ENCODE data around the gene CACUL1. TPM values are rescaled to one million over a fixed set of nuclear protein-coding genes. Genes with fewer than 3 reads are reported as not detected.
"Not testable (repeated sequence)": the region's sequence is repeated elsewhere in the genome, so short reads cannot be mapped to it uniquely, and the experiment has no call there.

The CACUL1 gene
- total RNA-seq, 1 donor from 2014 or later: 32.1 TPM

- peaks cover 13% of the 10 kb centered on the region for H3K27me3 Mint-ChIP-seq (ENCODE audit: low read depth)
- H3K27ac Mint-ChIP-seq (ENCODE audit: unreplicated experiment): no peak overlapping the region
- peaks cover 25% of the 10 kb centered on the region for H3K9me3 Mint-ChIP-seq (ENCODE audit: low read depth)
- H3K36me3 Mint-ChIP-seq (ENCODE audit: low read depth): peaks cover 13% of the 10 kb centered on the region
- no peak for TF ChIP-seq CTCF (IDR thresholded peaks at IDR 0.05)
- no peak overlapping the region for H3K4me3 Mint-ChIP-seq (ENCODE audit: unreplicated experiment)
- H3K4me1 Mint-ChIP-seq (ENCODE audit: low read depth): peaks cover 3% of the 10 kb centered on the region
- DNase-seq (ENCODE audit: low spot score): no peak
These were observed 90.4 kb downstream of the CACUL1 start for GRCh38 chr10:118664321-118664720.

- H3K27me3 Mint-ChIP-seq (ENCODE audit: low read depth): peaks cover 16% of the 10 kb centered on the region
- no peak overlapping the region for H3K4me3 Mint-ChIP-seq (ENCODE audit: unreplicated experiment)
- TF ChIP-seq CTCF (IDR thresholded peaks at IDR 0.05): no peak
- H3K4me1 Mint-ChIP-seq (ENCODE audit: low read depth): no peaks in the 10 kb centered on the region
- H3K9me3 Mint-ChIP-seq (ENCODE audit: low read depth): peaks cover 26% of the 10 kb centered on the region
- peaks cover 13% of the 10 kb centered on the region for H3K36me3 Mint-ChIP-seq (ENCODE audit: low read depth)
- no peak for DNase-seq (ENCODE audit: low spot score)
- no peak overlapping the region for H3K27ac Mint-ChIP-seq (ENCODE audit: unreplicated experiment)
These were observed 91.6 kb downstream of the CACUL1 start for GRCh38 chr10:118663176-118663575.

- Mint-ChIP-seq H3K4me3 (ENCODE audit: unreplicated experiment) (no peak overlapping the region), H3K9me3 (ENCODE audit: low read depth) (peaks cover 34% of the 10 kb centered on the region), H3K27me3 (ENCODE audit: low read depth) (peaks cover 17% of the 10 kb centered on the region), H3K4me1 (ENCODE audit: low read depth) (no peaks in the 10 kb centered on the region), H3K27ac (ENCODE audit: unreplicated experiment) (peak overlapping the region; percentile 12), H3K36me3 (ENCODE audit: low read depth) (peaks cover 13% of the 10 kb centered on the region)
- no peak for DNase-seq (ENCODE audit: low spot score)
- no peak for TF ChIP-seq CTCF (IDR thresholded peaks at IDR 0.05)
These were observed 92.3 kb downstream of the CACUL1 start for GRCh38 chr10:118662228-118663035.

GRCh38 chr10:118658762-118659161 is 96.0 kb downstream of the CACUL1 start:
- peak; percentile 32 for DNase-seq (ENCODE audit: low spot score)
- Mint-ChIP-seq H3K9me3 (ENCODE audit: low read depth) (peaks cover 67% of the 10 kb centered on the region), H3K36me3 (ENCODE audit: low read depth) (peaks cover 22% of the 10 kb centered on the region), H3K27me3 (ENCODE audit: low read depth) (peaks cover 17% of the 10 kb centered on the region), H3K4me3 (ENCODE audit: unreplicated experiment) (no peak overlapping the region), H3K4me1 (ENCODE audit: low read depth) (no peaks in the 10 kb centered on the region), H3K27ac (ENCODE audit: unreplicated experiment) (no peak overlapping the region)
- no peak for TF ChIP-seq CTCF (IDR thresholded peaks at IDR 0.05)

GRCh38 chr10:118658168-118658567 is 96.6 kb downstream of the CACUL1 start:
- peaks cover 18% of the 10 kb centered on the region for H3K27me3 Mint-ChIP-seq (ENCODE audit: low read depth)
- H3K9me3 Mint-ChIP-seq (ENCODE audit: low read depth): peaks cover 71% of the 10 kb centered on the region
- not testable (repeated sequence) for H3K27ac Mint-ChIP-seq (ENCODE audit: unreplicated experiment); H3K4me1 Mint-ChIP-seq (ENCODE audit: low read depth); H3K4me3 Mint-ChIP-seq (ENCODE audit: unreplicated experiment)
- peak; percentile 25 for DNase-seq (ENCODE audit: low spot score)
- peaks cover 22% of the 10 kb centered on the region for H3K36me3 Mint-ChIP-seq (ENCODE audit: low read depth)

GRCh38 chr10:118645294-118645693 is 109.5 kb downstream of the CACUL1 start:
- not testable (repeated sequence) for H3K4me1 Mint-ChIP-seq (ENCODE audit: low read depth); H3K27ac Mint-ChIP-seq (ENCODE audit: unreplicated experiment); H3K36me3 Mint-ChIP-seq (ENCODE audit: low read depth); H3K4me3 Mint-ChIP-seq (ENCODE audit: unreplicated experiment); DNase-seq (ENCODE audit: low spot score)
- Mint-ChIP-seq H3K9me3 (ENCODE audit: low read depth) (peaks cover 16% of the 10 kb centered on the region), H3K27me3 (ENCODE audit: low read depth) (peaks cover 45% of the 10 kb centered on the region)
